ENCODE results near the gene ZNF680. TPM values are rescaled to one million over a fixed set of nuclear protein-coding genes. Genes with fewer than 3 reads are reported as not detected.

ZNF680 gene
- total RNA-seq, 1 donor from 2014 or later = 9.1 TPM

DNA sequence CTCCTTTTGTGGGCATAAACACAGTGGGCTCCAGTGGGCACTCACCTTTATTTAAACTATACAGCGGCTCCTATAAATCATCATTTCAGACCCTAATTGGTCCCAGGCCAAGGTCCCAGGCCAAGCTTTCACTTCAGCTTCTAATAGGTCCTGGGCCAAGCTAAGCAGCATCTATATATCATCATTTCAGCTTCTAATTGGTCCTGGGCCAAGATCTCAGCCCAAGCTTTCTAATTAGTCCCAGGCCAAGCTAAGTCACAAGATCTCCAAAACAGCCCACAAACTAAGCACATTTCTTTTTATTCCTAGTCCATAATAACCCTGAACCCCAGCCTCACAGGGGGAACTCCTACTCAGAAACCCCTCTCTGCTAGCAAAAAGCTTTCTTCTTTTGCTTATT, 47.1 kb downstream of the ZNF680 start:
- no peaks in the 10 kb centered on the region for H3K27me3 Mint-ChIP-seq (ENCODE audit: unreplicated experiment)
- DNase-seq (ENCODE audit: extremely low spot score, unreplicated experiment) = no peak
- peaks cover 69% of the 10 kb centered on the region for H3K36me3 Mint-ChIP-seq (ENCODE audit: unreplicated experiment)
- no peak overlapping the region for H3K4me3 Mint-ChIP-seq (ENCODE audit: unreplicated experiment)
- H3K27ac Mint-ChIP-seq (ENCODE audit: unreplicated experiment) = no peak overlapping the region
- TF ChIP-seq CTCF (IDR thresholded peaks at IDR 0.05) = no peak
- H3K9me3 Mint-ChIP-seq (ENCODE audit: unreplicated experiment) = peaks cover 50% of the 10 kb centered on the region
- no peaks in the 10 kb centered on the region for H3K4me1 Mint-ChIP-seq (ENCODE audit: unreplicated experiment)

- DNase-seq (ENCODE audit: extremely low spot score, unreplicated experiment) = no peak
- Mint-ChIP-seq H3K4me1 (ENCODE audit: unreplicated experiment) (no peaks in the 10 kb centered on the region), H3K27ac (ENCODE audit: unreplicated experiment) (no peak overlapping the region), H3K27me3 (ENCODE audit: unreplicated experiment) (no peaks in the 10 kb centered on the region), H3K4me3 (ENCODE audit: unreplicated experiment) (no peak overlapping the region), H3K36me3 (ENCODE audit: unreplicated experiment) (peaks cover 64% of the 10 kb centered on the region), H3K9me3 (ENCODE audit: unreplicated experiment) (peaks cover 46% of the 10 kb centered on the region)
- no peak for TF ChIP-seq CTCF (IDR thresholded peaks at IDR 0.05)
These were observed 47.5 kb downstream of the ZNF680 start for GRCh38 chr7:64515330-64515729.

GRCh38 chr7:64509583-64509982, 53.3 kb downstream of the ZNF680 start:
- Mint-ChIP-seq H3K36me3 (ENCODE audit: unreplicated experiment) (peaks cover 49% of the 10 kb centered on the region), H3K9me3 (ENCODE audit: unreplicated experiment) (peaks cover 27% of the 10 kb centered on the region), H3K27me3 (ENCODE audit: unreplicated experiment) (no peaks in the 10 kb centered on the region), H3K4me3 (ENCODE audit: unreplicated experiment) (no peak overlapping the region), H3K27ac (ENCODE audit: unreplicated experiment) (no peak overlapping the region), H3K4me1 (ENCODE audit: unreplicated experiment) (no peaks in the 10 kb centered on the region)
- no peak for TF ChIP-seq CTCF (IDR thresholded peaks at IDR 0.05)
- DNase-seq (ENCODE audit: extremely low spot score, unreplicated experiment) = no peak

GRCh38 chr7:64504581-64505120, 58.2 kb downstream of the ZNF680 start:
- H3K27ac Mint-ChIP-seq (ENCODE audit: unreplicated experiment) = no peak overlapping the region
- no peak for TF ChIP-seq CTCF (IDR thresholded peaks at IDR 0.05)
- no peak overlapping the region for H3K4me3 Mint-ChIP-seq (ENCODE audit: unreplicated experiment)
- no peak for DNase-seq (ENCODE audit: extremely low spot score, unreplicated experiment)
- H3K27me3 Mint-ChIP-seq (ENCODE audit: unreplicated experiment) = no peaks in the 10 kb centered on the region
- H3K9me3 Mint-ChIP-seq (ENCODE audit: unreplicated experiment) = peaks cover 42% of the 10 kb centered on the region
- H3K4me1 Mint-ChIP-seq (ENCODE audit: unreplicated experiment) = no peaks in the 10 kb centered on the region
- peaks cover 27% of the 10 kb centered on the region for H3K36me3 Mint-ChIP-seq (ENCODE audit: unreplicated experiment)

GRCh38 chr7:64498270-64498669, 64.6 kb downstream of the ZNF680 start:
- H3K9me3 Mint-ChIP-seq (ENCODE audit: unreplicated experiment) = peaks cover 20% of the 10 kb centered on the region
- no peaks in the 10 kb centered on the region for H3K36me3 Mint-ChIP-seq (ENCODE audit: unreplicated experiment)

More at GRCh38 chr7:64498270-64498669, 64.6 kb downstream of the ZNF680 start:
- no peak for TF ChIP-seq CTCF (IDR thresholded peaks at IDR 0.05)
- Mint-ChIP-seq H3K27me3 (ENCODE audit: unreplicated experiment) (no peaks in the 10 kb centered on the region), H3K27ac (ENCODE audit: unreplicated experiment) (no peak overlapping the region), H3K4me3 (ENCODE audit: unreplicated experiment) (no peak overlapping the region), H3K4me1 (ENCODE audit: unreplicated experiment) (no peaks in the 10 kb centered on the region)
- no peak for DNase-seq (ENCODE audit: extremely low spot score, unreplicated experiment)

All from osteocyte (in vitro differentiated cells).